GM19438 (cell line): ENCODE measurements around the gene KCNK10.

Experiments
- ATAC-seq: cut with Tn5 transposase; IDR thresholded peaks from one replicate; pipeline ENCODE4 v1.9.1; 2021; ENCODE audit warnings: low read depth; ENCODE audit not compliant: unreplicated experiment

Gene KCNK10

GRCh38 chr14:88231603-88232002 is 91.5 kb downstream of the KCNK10 start:
- no peak for ATAC-seq

GRCh38 chr14:88229428-88229827 is 93.6 kb downstream of the KCNK10 start:
- no peak for ATAC-seq

DNA sequence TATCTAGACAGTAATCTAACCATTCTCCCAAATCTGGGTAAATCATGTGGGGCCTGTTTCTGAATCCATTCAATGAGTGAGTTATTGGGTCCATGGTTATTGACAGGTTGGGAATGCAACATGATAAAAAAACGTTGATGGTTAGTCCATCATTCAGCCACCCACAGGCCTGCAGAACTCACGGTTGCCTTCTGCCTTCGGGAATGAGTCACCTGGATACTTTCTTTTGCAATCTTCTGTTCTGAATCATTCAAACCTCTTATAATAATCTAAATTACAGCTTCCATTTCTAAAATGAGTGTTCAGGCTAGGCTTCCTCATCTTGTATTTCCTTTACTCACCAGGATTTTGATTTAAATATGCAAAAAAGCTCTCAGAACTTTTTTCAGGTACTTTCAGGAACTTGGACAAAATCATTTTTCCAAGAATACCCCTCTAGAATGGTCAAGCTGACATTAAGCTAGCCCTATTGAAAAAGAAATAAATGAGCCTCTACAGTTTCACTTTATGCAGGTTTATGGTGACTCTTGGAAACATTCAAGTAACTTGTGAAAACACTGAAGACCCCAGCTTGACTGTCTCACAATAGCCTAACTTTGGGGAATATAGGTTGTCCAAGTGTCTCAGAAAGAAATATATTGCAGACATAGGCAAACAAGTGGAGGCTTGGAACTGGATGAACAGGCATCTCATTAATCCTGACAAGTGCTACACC is 94.4 kb downstream of the KCNK10 start:
- ATAC-seq = no peak

- ATAC-seq = no peak
Measured at GRCh38 chr14:88227693-88228092, 95.4 kb downstream of the KCNK10 start.

GRCh38 chr14:88225721-88226120 is 97.3 kb downstream of the KCNK10 start:
- no peak for ATAC-seq

GRCh38 chr14:88218119-88218915 is 104.8 kb downstream of the KCNK10 start:
- ATAC-seq = no peak

DNA sequence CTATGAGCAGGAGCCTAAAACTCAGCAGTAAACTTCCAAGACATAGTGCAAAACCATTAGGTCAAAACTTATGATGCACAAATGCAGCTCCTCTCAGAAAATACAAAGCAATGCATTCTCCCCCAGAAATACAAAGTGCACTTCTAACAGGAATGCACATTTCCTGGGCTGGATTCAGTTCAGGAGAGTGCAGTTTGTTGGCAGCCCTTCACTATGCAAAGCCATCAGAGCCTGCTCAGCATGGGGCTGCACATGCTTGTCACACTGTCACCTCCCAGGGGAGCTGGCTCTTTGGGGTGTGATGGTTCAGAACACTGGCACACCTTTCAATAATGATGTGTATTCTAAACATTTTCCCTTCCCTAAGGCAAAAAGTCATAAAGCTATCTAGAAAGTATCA is 110.4 kb downstream of the KCNK10 start:
- ATAC-seq = no peak

DNA sequence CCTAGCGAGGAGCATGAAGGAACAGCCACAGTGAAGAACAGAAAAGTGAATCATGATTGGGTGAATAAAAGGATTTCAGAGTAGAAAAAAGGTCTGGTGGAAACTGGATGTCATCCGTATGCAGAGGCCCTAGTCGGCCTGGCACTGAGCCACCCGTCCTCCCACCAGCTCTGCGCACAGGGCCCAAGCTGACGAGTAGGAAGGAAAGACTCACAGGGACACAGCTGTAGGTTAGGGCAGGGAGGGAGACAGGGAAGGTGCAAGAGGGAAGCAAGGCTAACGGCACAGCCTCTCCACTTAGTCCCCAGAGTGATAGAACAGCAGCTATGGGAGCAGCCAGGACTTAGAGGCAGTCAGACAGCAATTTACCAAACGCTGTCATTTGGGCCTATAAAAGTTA is 112.6 kb downstream of the KCNK10 start:
- no peak for ATAC-seq

GRCh38 chr14:88209273-88209672 is 113.8 kb downstream of the KCNK10 start:
- peak; percentile 68 for ATAC-seq

DNA sequence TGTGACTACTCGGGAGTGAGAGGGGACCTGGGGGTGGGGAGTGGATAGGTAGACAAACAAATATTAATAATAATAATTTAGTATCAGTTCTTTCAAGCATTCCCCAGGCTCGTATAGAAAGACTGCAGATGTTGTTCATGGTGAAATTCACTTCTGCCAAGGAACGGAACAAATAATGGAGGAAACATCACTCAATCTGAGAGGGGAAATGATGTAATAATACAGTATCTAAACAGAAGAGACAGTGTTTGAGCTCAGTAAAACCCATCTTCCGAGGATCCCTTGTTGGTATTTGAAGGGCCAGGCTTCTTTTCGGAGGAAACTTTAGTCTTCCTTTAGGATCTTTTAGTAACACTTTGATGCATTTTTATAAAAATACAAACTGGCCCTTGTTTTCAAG is 114.2 kb downstream of the KCNK10 start:
- ATAC-seq = peak; percentile 53

- no peak for ATAC-seq
Measured at GRCh38 chr14:88204221-88204620, 118.8 kb downstream of the KCNK10 start.

GRCh38 chr14:88203291-88203690 is 119.8 kb downstream of the KCNK10 start:
- ATAC-seq = no peak

- no peak for ATAC-seq
Measured at GRCh38 chr14:88202286-88202685, 120.8 kb downstream of the KCNK10 start.

DNA sequence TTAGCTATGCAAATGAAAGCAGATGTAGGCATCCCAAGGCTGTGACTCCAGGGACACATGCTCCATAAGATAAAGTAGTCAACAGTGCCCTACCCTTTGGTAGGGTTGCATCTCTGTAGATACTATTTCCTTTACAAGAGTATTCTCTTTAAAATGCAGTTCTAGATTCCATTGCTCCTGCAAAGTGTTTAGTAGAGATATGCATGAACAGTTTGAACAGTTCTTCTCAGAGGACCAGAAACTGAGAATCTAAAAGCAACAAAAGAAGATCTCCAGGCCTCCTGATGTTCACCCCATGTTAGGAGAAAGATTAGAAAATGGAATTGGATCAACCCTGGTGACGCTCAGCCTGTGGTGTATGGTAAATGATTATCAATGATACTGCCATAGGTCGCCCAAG is 121.2 kb downstream of the KCNK10 start:
- no peak for ATAC-seq

DNA sequence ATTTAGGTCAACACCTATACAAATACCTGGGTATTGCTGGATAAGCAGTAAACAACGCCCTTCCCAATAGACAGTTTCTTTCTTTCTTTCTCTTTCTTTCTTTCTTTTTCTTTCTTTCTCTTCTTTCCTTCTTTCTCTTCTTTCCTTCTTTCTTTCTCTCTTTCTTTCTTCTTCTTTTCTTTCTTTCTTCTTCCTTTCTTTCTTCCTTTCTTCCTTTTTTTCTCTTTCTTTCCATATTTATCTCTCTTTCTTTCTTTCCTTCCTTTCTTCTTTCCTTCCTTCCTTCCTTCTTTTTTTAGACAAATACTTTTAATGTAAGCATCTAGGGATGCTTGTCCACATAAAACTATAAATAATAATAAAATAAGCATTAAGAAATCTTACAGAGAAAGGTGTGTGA is 123.2 kb downstream of the KCNK10 start:
- no peak for ATAC-seq

DNA sequence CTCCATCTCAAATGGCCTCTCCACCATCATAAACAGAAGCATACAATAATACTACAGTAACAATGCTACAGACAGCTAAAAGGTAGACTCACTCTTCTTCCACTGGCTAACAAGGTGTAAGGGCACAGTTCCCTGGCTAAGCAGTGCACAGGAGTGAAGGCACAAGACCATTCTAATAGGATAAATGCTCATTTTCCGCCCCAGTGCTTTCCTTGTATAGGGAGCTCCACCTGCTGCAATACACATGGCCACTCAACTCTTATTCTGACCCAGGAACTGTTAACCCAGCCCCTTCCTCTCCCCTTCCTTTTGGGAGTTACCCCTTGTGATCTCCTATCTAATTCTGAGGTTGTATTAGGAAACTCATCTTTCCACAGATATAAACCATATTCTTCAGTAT is 124.6 kb downstream of the KCNK10 start:
- no peak for ATAC-seq

DNA sequence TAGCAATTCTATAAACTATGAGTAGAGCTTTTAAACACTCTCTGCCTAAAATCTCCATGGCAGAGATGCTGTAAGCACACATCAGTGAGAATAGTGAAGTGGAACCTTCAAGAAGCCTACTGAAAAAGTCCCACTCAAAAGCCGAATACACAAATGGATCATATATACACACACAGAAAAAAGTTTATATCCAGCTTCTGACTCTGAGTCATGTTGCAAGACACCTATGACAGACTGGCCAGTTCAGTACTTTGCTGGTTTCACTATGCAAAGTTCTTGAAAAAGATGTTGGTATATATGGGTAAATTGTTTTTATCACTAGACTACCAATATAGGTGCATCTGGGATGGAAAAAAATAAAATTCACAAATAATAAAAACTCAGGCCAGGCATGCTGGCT is 126.1 kb downstream of the KCNK10 start:
- no peak for ATAC-seq

- no peak for ATAC-seq
Measured at GRCh38 chr14:88196116-88196890, 126.8 kb downstream of the KCNK10 start.

DNA sequence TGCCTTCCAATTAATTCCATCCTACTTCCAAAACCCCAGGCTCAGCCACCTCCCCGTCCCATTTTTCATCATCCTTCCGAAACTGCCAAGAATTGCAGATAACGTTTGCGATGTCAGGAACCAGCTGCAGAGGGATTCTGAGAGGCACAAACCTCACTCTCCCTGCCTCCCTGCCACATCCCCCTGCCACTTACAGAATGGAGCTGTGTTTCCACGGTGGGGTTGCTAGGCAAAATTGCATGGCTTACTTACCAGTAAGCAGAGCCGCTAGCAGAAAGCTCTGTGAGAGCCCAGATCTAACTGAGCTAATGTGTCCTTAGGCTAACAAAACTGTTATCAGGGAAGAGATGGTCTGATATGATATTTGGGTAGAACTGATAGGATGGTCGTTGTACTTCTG is 127.4 kb downstream of the KCNK10 start:
- no peak for ATAC-seq

GRCh38 chr14:88194531-88194930 is 128.5 kb downstream of the KCNK10 start:
- no peak for ATAC-seq

- ATAC-seq = no peak
Measured at GRCh38 chr14:88191605-88192004, 131.5 kb downstream of the KCNK10 start.
